Liver (tissue), 9 donors: ENCODE data around the gene TXNRD2. TPM values are rescaled to one million over a fixed set of nuclear protein-coding genes. Genes with fewer than 3 reads are reported as not detected.

Experiments used
- DNase-seq: peaks from one replicate; pipeline ENCODE4 v3.0.0-alpha.2; 2017; ENCODE audit warnings: low spot score
- H3K27ac ChIP-seq, 2 donors: one replicate each; pipeline ENCODE4 v1.7.0; 2013; ENCODE audit warnings: inconsistent platforms in 2 of 2, low read length in 2 of 2, control low read depth in 1 of 2, low read depth in 1 of 2, mild to moderate bottlenecking in 1 of 2
- H3K27me3 ChIP-seq, 4 donors: one replicate each; pipeline versions ENCODE4 v1.6.1 to v1.7.0; 2013; ENCODE audit warnings: low read length in 3 of 4, inconsistent platforms in 1 of 4, mild to moderate bottlenecking in 1 of 4, moderate library complexity in 1 of 4; ENCODE audit not compliant: control insufficient read depth in 4 of 4, insufficient read depth in 4 of 4
- H3K36me3 ChIP-seq, 4 donors: one replicate each; pipeline versions ENCODE4 v1.6.1 to v1.7.0; 2013; ENCODE audit warnings: low read length in 3 of 4, mild to moderate bottlenecking in 3 of 4, low read depth in 1 of 4, moderate library complexity in 1 of 4; ENCODE audit not compliant: control insufficient read depth in 4 of 4, insufficient read depth in 3 of 4
- H3K4me1 ChIP-seq, 4 donors: one replicate each; pipeline versions ENCODE4 v1.6.1 to v1.7.0; 2013; ENCODE audit warnings: low read length in 3 of 4, mild to moderate bottlenecking in 3 of 4, moderate library complexity in 1 of 4; ENCODE audit not compliant: control insufficient read depth in 4 of 4, insufficient read depth in 4 of 4
- H3K4me3 ChIP-seq, 3 donors: one replicate each; pipeline versions ENCODE4 v1.6.1 to v1.7.0; 2013; ENCODE audit warnings: low read length in 3 of 3, control low read depth in 1 of 3, low read depth in 1 of 3, mild to moderate bottlenecking in 1 of 3
- H3K9ac ChIP-seq, 2 donors: one replicate each; pipeline ENCODE4 v1.7.0; 2013; ENCODE audit warnings: low read length in 2 of 2, mild to moderate bottlenecking in 2 of 2, moderate library complexity in 2 of 2, control low read depth in 1 of 2, low read depth in 1 of 2
- H3K9me3 ChIP-seq, 4 donors: one replicate each; pipeline versions ENCODE4 v1.6.1 to v1.7.0; 2013; ENCODE audit warnings: low read length in 3 of 4; ENCODE audit not compliant: control insufficient read depth in 4 of 4
- ATF3 ChIP-seq: IDR thresholded peaks from 2 replicates; pipeline ENCODE4 v1.6.1; 2016; ENCODE audit warnings: antibody characterized with exemption
- CTCF ChIP-seq: fragments of 150-350 bp; IDR thresholded peaks from 2 replicates; pipeline ENCODE4 v1.5.1; 2017; ENCODE audit warnings: improper control_type of control experiment, low read depth, low read length; ENCODE audit not compliant: missing input control
- EGR1 ChIP-seq, 2 donors: IDR thresholded peaks; 2 replicates each; pipeline ENCODE4 v1.6.1; 2016 to 2018; ENCODE audit warnings: antibody characterized with exemption in 2 of 2, low read depth in 2 of 2
- FOXA1 ChIP-seq: IDR thresholded peaks from 2 replicates; pipeline ENCODE4 v1.6.1; 2016; ENCODE audit warnings: antibody characterized with exemption
- FOXA2 ChIP-seq: IDR thresholded peaks from 2 replicates; pipeline ENCODE4 v1.6.1; 2016; ENCODE audit warnings: antibody characterized with exemption
- GABPA ChIP-seq, 2 donors: IDR thresholded peaks in 1 of 2; conservative IDR thresholded peaks in 1 of 2; 2 replicates each; pipeline ENCODE4 v1.6.1; 2016; ENCODE audit warnings: antibody characterized with exemption in 2 of 2, mild to moderate bottlenecking in 1 of 2, moderate library complexity in 1 of 2
- HNF4A ChIP-seq, 2 donors: conservative IDR thresholded peaks; 2 replicates each; pipeline ENCODE4 v1.6.1; 2016; ENCODE audit warnings: antibody characterized with exemption in 2 of 2, mild to moderate bottlenecking in 2 of 2
- HNF4G ChIP-seq: IDR thresholded peaks from 2 replicates; pipeline ENCODE4 v1.6.1; 2016; ENCODE audit warnings: antibody characterized with exemption
- JUND ChIP-seq, 2 donors: IDR thresholded peaks; 2 replicates each; pipeline ENCODE4 v1.6.1; 2016; ENCODE audit warnings: antibody characterized with exemption in 2 of 2
- MAX ChIP-seq: IDR thresholded peaks from 2 replicates; pipeline ENCODE4 v1.6.1; 2016; ENCODE audit warnings: antibody characterized with exemption
- NR2F2 ChIP-seq: IDR thresholded peaks from 2 replicates; pipeline ENCODE4 v1.6.1; 2016; ENCODE audit warnings: antibody characterized with exemption
- REST ChIP-seq: IDR thresholded peaks from 2 replicates; pipeline ENCODE4 v1.6.1; 2016; ENCODE audit warnings: antibody characterized with exemption, mild to moderate bottlenecking
- RXRA ChIP-seq, 2 donors: IDR thresholded peaks; 2 replicates each; pipeline ENCODE4 v1.6.1; 2017 to 2018; ENCODE audit warnings: antibody characterized with exemption in 2 of 2, mild to moderate bottlenecking in 1 of 2
- SP1 ChIP-seq: IDR thresholded peaks from 2 replicates; pipeline ENCODE4 v1.6.1; 2018; ENCODE audit warnings: antibody characterized with exemption, mild to moderate bottlenecking
- TAF1 ChIP-seq: conservative IDR thresholded peaks from 2 replicates; pipeline ENCODE4 v1.6.1; 2016; ENCODE audit warnings: antibody characterized with exemption, mild to moderate bottlenecking
- YY1 ChIP-seq: IDR thresholded peaks from 2 replicates; pipeline ENCODE4 v1.6.1; 2016; ENCODE audit warnings: antibody characterized with exemption, mild to moderate bottlenecking
- ZBTB33 ChIP-seq: IDR thresholded peaks from 2 replicates; pipeline ENCODE4 v1.6.1; 2016; ENCODE audit warnings: antibody characterized with exemption
- WGBS: extraction: QIAGEN DNeasy Blood & Tissue Kit; methylation state at CpG from one replicate; pipeline ENCODE4 v1.1.7; 2013; 5-methylcytosine and 5-hydroxymethylcytosine counted together
- polyA plus RNA-seq, 2 donors: library from polyadenylated mRNA; stranded (reverse) in 1 of 2; unstranded in 1 of 2; fragments of 200-250 nt in 1 of 2; fragments of >200 nt in 1 of 2; fragmentation: Nextera tagmentation in 1 of 2; extraction: Ambion mirVana in 1 of 2; gene quantifications; one replicate each; pipeline versions ENCODE4 v1.2.1 to v1.2.3, GENCODE V29; 2013 to 2015
- total RNA-seq, 2 donors: library from RNA; depleted of rRNA; stranded (reverse); fragments of >200 nt; gene quantifications; one replicate each; pipeline ENCODE4 v1.2.3, GENCODE V29; 2014
- donor health status: healthy.
- donor health status: healthy.
- donor health status: healthy.
- donor health status: healthy.
- donor health status: healthy.

Gene TXNRD2
- total and polyA plus RNA-seq, 4 donors = 22.2 to 41.3 (median 33.6) TPM

- no peak overlapping the region for H3K9ac ChIP-seq
- TF ChIP-seq HNF4G (no peak), NR2F2 (no peak), ZBTB33 (no peak), MAX (no peak), CTCF (no peak), JUND (IDR thresholded peaks at IDR 0.05) (no peak), GABPA (IDR thresholded peaks at IDR 0.05 in 1 of 2, conservative IDR thresholded peaks at IDR 0.05 in 1 of 2) (no peak), YY1 (no peak), RXRA (IDR thresholded peaks at IDR 0.05) (no peak)
- 91% methylated on average over 12 of the region's 12 CpGs for WGBS
- H3K4me3 ChIP-seq = no peak overlapping the region
- H3K36me3 ChIP-seq = no peaks in the 10 kb centered on the region
- no peaks in the 10 kb centered on the region for H3K9me3 ChIP-seq
- no peak for DNase-seq
- no peak overlapping the region for H3K27ac ChIP-seq
- H3K27me3 ChIP-seq = no peaks in the 10 kb centered on the region
- H3K4me1 ChIP-seq = no peaks in the 10 kb centered on the region
Measured at GRCh38 chr22:19865141-19865829, 76.3 kb downstream of the TXNRD2 start.

- Histone ChIP-seq H3K4me3 (no peak overlapping the region), H3K4me1 (no peaks in the 10 kb centered on the region), H3K27ac (no peak overlapping the region), H3K27me3 (no peaks in the 10 kb centered on the region), H3K9me3 (no peaks in the 10 kb centered on the region), H3K36me3 (no peaks in the 10 kb centered on the region), H3K9ac (no peak overlapping the region)
- no peak for TF ChIP-seq NR2F2
- TF ChIP-seq EGR1 (IDR thresholded peaks at IDR 0.05; ENCODE audit: low read depth in 2 of 2) = no peak
- no peak for TF ChIP-seq JUND (IDR thresholded peaks at IDR 0.05)
- no peak for TF ChIP-seq HNF4A (conservative IDR thresholded peaks at IDR 0.05)
- TF ChIP-seq YY1 = no peak
- TF ChIP-seq CTCF = no peak
- TF ChIP-seq SP1 = no peak
- TF ChIP-seq GABPA (IDR thresholded peaks at IDR 0.05 in 1 of 2, conservative IDR thresholded peaks at IDR 0.05 in 1 of 2) = no peak
- TF ChIP-seq RXRA (IDR thresholded peaks at IDR 0.05) = no peak
- TF ChIP-seq ZBTB33 = no peak
- no peak for TF ChIP-seq TAF1
- TF ChIP-seq REST = no peak
- no peak for TF ChIP-seq MAX
- no peak for TF ChIP-seq FOXA2
- no peak for TF ChIP-seq FOXA1
- TF ChIP-seq HNF4G = no peak
- TF ChIP-seq ATF3 = no peak
- no peak for DNase-seq
- 97% methylated on average over 5 of the region's 5 CpGs for WGBS
Measured at GRCh38 chr22:19864538-19865106, 77.0 kb downstream of the TXNRD2 start.
